ENCODE measurements around the gene FOXP1.
"Not testable (repeated sequence)": the region's sequence is repeated elsewhere in the genome, so short reads cannot be mapped to it uniquely, and the experiment has no call there.

Gene FOXP1

GRCh38 chr3:70975981-70976380, 607.5 kb downstream of the FOXP1 start:
- Mint-ChIP-seq H3K36me3 (ENCODE audit: low read depth) (peaks cover 54% of the 10 kb centered on the region), H3K9me3 (peaks cover 13% of the 10 kb centered on the region), H3K4me1 (ENCODE audit: low read depth) (peaks cover 14% of the 10 kb centered on the region)
- H3K4me3 Mint-ChIP-seq; H3K27me3 Mint-ChIP-seq (ENCODE audit: low read depth); H3K27ac Mint-ChIP-seq: not testable (repeated sequence)

GRCh38 chr3:70974747-70975146, 608.8 kb downstream of the FOXP1 start:
- H3K27ac Mint-ChIP-seq, result no peak overlapping the region
- H3K4me1 Mint-ChIP-seq (ENCODE audit: low read depth), result peaks cover 2% of the 10 kb centered on the region
- H3K36me3 Mint-ChIP-seq (ENCODE audit: low read depth), result peaks cover 48% of the 10 kb centered on the region
- no peak overlapping the region for H3K4me3 Mint-ChIP-seq
- peaks cover 4% of the 10 kb centered on the region for H3K9me3 Mint-ChIP-seq
- no peaks in the 10 kb centered on the region for H3K27me3 Mint-ChIP-seq (ENCODE audit: low read depth)

DNA sequence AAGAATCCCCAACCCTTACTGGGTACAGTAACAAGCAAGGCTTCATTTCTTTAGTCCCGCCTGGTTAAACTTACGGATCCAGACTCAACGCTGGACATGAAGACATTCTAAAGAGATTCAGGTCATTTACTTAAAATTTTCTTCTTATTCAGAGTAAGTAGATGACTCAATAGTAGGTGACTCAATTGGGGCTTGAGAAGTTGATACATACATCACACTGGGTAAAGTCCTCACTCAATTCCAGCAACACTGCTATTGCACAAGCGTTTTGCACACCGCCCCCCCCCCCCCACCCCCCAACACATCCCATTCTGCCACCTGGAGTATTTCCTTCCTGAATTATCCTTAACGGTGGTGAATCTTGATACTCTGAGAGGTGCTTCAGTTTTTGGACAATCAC, 610.0 kb downstream of the FOXP1 start:
- no peaks in the 10 kb centered on the region for H3K27me3 Mint-ChIP-seq (ENCODE audit: low read depth)
- peaks cover 49% of the 10 kb centered on the region for H3K36me3 Mint-ChIP-seq (ENCODE audit: low read depth)
- no peaks in the 10 kb centered on the region for H3K4me1 Mint-ChIP-seq (ENCODE audit: low read depth)
- H3K9me3 Mint-ChIP-seq, result no peaks in the 10 kb centered on the region
- no peak overlapping the region for H3K4me3 Mint-ChIP-seq
- H3K27ac Mint-ChIP-seq, result no peak overlapping the region

- H3K9me3 Mint-ChIP-seq, result no peaks in the 10 kb centered on the region
- no peak overlapping the region for H3K27ac Mint-ChIP-seq
- H3K27me3 Mint-ChIP-seq (ENCODE audit: low read depth), result no peaks in the 10 kb centered on the region
- no peaks in the 10 kb centered on the region for H3K4me1 Mint-ChIP-seq (ENCODE audit: low read depth)
- H3K4me3 Mint-ChIP-seq, result no peak overlapping the region
- peaks cover 47% of the 10 kb centered on the region for H3K36me3 Mint-ChIP-seq (ENCODE audit: low read depth)
These were observed 610.7 kb downstream of the FOXP1 start for GRCh38 chr3:70972855-70973254.

GRCh38 chr3:70970952-70971351, 612.6 kb downstream of the FOXP1 start:
- Mint-ChIP-seq H3K4me3 (no peak overlapping the region), H3K27ac (no peak overlapping the region)

DNA sequence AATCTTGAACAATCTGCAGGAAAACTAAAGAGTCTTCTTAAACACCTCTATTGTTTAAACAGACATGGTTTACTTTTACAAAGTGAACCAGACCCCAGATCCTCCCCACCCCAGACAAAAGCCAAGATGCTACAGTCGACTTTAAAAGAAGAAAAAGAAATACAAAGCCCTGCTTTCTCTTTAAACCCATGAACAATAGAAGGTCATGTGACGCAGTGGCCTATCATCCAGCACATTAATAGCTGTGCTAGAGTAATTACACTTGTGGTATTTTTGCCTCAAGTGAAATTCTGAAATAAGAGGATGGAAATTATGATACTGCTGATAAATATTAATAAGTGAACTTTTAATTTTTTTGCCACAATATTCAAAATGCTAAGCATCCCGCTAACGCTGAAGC, 613.4 kb downstream of the FOXP1 start:
- Mint-ChIP-seq H3K27me3 (ENCODE audit: low read depth) (no peaks in the 10 kb centered on the region), H3K9me3 (no peaks in the 10 kb centered on the region), H3K4me3 (no peak overlapping the region), H3K27ac (no peak overlapping the region), H3K4me1 (ENCODE audit: low read depth) (no peaks in the 10 kb centered on the region), H3K36me3 (ENCODE audit: low read depth) (peaks cover 37% of the 10 kb centered on the region)

More at GRCh38 chr3:70970952-70971351, 612.6 kb downstream of the FOXP1 start:
- Mint-ChIP-seq H3K36me3 (ENCODE audit: low read depth) (peaks cover 38% of the 10 kb centered on the region), H3K27me3 (ENCODE audit: low read depth) (no peaks in the 10 kb centered on the region), H3K9me3 (no peaks in the 10 kb centered on the region), H3K4me1 (ENCODE audit: low read depth) (no peaks in the 10 kb centered on the region)

- peaks cover 45% of the 10 kb centered on the region for H3K36me3 Mint-ChIP-seq (ENCODE audit: low read depth)
- no peaks in the 10 kb centered on the region for H3K9me3 Mint-ChIP-seq
- no peak overlapping the region for H3K4me3 Mint-ChIP-seq
- no peak overlapping the region for H3K27ac Mint-ChIP-seq
- no peaks in the 10 kb centered on the region for H3K27me3 Mint-ChIP-seq (ENCODE audit: low read depth)
- H3K4me1 Mint-ChIP-seq (ENCODE audit: low read depth), result peaks cover 2% of the 10 kb centered on the region
These were observed 619.9 kb downstream of the FOXP1 start for GRCh38 chr3:70963431-70964275.

- Mint-ChIP-seq H3K36me3 (ENCODE audit: low read depth) (peaks cover 44% of the 10 kb centered on the region), H3K9me3 (no peaks in the 10 kb centered on the region), H3K27ac (no peak overlapping the region), H3K4me3 (no peak overlapping the region), H3K27me3 (ENCODE audit: low read depth) (no peaks in the 10 kb centered on the region), H3K4me1 (ENCODE audit: low read depth) (peaks cover 2% of the 10 kb centered on the region)
These were observed 623.8 kb downstream of the FOXP1 start for GRCh38 chr3:70959506-70960291.

DNA sequence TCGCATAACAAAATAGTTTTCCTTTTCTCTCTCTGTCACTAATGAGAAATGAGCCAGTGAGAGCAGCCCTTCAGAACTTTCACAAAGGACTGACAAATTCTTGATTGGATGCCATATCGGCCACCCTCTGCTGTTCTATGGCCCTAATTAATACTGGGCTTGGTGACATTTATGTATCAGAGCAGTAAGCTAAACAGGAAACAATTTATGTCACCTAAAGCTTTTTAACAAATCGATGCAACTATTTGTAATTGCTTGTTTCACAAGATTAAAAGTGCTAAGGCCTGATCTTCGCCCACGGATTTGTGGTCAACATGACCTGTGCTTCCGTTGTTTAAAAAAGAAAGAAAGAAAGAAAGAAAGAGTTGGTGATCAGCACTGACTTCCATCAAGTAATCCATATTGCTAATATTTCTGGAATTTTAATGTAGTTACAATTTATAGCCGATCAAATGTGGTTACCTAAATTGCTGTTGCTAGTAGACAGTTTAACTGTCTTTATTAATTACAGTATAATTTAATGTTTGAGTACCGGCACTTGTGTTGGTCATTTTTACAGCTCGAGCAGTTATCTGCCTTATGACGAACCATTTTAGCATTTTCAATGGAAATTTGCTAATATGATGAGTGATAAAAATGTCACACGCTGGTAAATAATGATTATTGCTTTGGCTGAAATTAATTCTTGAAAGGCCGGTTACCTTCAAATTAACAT, 631.3 kb downstream of the FOXP1 start:
- Mint-ChIP-seq H3K9me3 (no peaks in the 10 kb centered on the region), H3K36me3 (ENCODE audit: low read depth) (no peaks in the 10 kb centered on the region), H3K27ac (no peak overlapping the region), H3K27me3 (ENCODE audit: low read depth) (peaks cover 3% of the 10 kb centered on the region), H3K4me1 (ENCODE audit: low read depth) (no peaks in the 10 kb centered on the region), H3K4me3 (no peak overlapping the region)

DNA sequence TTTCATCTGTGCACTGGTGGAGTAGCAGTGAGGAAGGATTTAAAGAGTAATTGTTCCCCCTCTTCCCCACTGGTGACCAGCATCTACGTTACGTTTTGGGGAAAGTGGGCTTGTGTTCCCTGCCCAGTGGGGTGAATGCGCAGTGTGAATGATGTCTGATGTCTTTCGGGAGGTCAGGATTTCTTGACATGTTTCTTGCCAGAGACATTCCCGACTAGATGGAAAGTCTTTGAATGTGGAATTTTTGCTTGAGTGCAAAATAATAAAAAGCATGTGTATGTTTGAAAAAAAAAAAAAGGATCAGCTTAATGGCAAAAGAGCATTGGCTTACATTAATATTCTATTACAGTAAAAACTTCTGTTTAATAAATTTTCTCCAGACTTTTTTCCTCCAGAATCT, 632.2 kb downstream of the FOXP1 start:
- Mint-ChIP-seq H3K27me3 (ENCODE audit: low read depth) (peaks cover 3% of the 10 kb centered on the region), H3K27ac (no peak overlapping the region), H3K9me3 (no peaks in the 10 kb centered on the region), H3K4me3 (no peak overlapping the region), H3K36me3 (ENCODE audit: low read depth) (no peaks in the 10 kb centered on the region), H3K4me1 (ENCODE audit: low read depth) (no peaks in the 10 kb centered on the region)

DNA sequence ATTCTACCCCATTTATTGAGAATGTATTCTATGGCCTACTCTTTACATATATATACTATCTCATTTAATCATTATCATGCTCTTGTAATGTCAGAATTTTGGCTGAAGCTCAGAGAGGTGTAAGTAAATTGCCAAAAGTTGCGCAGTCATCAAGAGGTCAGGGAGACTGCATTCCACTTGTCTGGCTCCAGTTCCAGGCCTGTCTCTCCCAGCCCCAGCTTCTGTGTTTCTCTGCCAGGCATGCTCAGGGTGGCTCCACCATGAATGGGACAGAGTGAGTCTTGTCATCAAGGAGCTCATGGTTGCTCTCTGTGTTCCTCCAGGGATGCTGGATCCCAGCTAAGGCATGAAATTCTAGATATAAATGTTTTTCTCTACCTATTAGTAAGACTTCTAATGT, 635.9 kb downstream of the FOXP1 start:
- Mint-ChIP-seq H3K9me3 (no peaks in the 10 kb centered on the region), H3K4me1 (ENCODE audit: low read depth) (no peaks in the 10 kb centered on the region), H3K36me3 (ENCODE audit: low read depth) (no peaks in the 10 kb centered on the region), H3K27me3 (ENCODE audit: low read depth) (peaks cover 3% of the 10 kb centered on the region), H3K4me3 (no peak overlapping the region), H3K27ac (no peak overlapping the region)

DNA sequence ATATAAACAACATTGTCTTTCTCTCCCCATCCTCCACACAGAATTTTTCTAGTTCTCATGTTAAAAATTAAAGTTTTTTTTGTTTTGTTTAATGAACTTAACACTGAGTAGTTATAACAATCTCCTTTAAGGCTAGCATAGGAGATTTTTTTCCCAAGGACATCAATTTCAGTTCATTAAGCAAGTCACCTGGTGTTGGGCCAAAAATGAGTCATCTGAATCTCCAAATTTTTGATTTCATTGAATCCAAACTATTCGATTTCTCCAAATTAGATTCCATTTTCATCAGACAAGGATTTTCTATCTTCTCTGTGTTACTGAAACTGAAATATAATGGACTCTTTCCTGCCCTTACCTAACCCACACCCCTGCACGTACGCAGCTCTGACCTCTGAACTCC, 639.6 kb downstream of the FOXP1 start:
- Mint-ChIP-seq H3K27me3 (ENCODE audit: low read depth) (peaks cover 19% of the 10 kb centered on the region), H3K27ac (no peak overlapping the region), H3K36me3 (ENCODE audit: low read depth) (no peaks in the 10 kb centered on the region), H3K9me3 (no peaks in the 10 kb centered on the region), H3K4me1 (ENCODE audit: low read depth) (no peaks in the 10 kb centered on the region), H3K4me3 (no peak overlapping the region)

DNA sequence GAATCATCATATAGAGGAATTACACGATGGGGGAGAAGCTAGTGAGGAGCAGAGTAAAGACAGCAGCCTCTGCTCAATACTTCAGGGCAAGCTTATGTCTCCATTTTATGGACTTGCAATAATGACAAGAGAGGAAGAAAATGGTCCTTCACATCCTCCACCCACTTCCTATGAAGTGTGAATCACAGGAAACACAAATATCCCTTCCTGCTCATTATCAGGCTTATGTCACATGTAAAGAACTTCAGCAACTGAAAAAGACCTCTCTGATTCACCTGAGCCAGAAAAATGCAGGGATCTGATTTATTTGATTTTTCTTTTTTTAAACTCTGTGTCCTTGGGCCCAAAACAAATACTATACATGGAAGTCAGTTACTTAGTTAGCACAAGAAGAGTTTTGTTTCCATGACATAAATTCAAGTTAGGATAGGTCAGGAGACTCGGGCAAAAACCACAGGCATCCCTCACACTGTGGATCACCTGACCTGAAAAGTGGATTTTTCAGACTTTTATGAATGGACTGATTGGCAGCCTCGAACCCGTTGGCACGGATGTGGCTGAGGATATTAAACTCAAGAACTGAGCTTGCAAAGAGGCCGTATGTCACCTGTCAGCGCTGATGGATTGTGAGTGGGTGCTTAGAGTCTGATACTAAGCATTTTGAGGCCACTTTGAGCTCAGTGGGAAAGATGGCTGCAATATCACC, 650.3 kb downstream of the FOXP1 start:
- Mint-ChIP-seq H3K4me3 (no peak overlapping the region), H3K27ac (no peak overlapping the region), H3K4me1 (ENCODE audit: low read depth) (peaks cover 3% of the 10 kb centered on the region), H3K9me3 (no peaks in the 10 kb centered on the region), H3K27me3 (ENCODE audit: low read depth) (peaks cover 8% of the 10 kb centered on the region), H3K36me3 (ENCODE audit: low read depth) (no peaks in the 10 kb centered on the region)

DNA sequence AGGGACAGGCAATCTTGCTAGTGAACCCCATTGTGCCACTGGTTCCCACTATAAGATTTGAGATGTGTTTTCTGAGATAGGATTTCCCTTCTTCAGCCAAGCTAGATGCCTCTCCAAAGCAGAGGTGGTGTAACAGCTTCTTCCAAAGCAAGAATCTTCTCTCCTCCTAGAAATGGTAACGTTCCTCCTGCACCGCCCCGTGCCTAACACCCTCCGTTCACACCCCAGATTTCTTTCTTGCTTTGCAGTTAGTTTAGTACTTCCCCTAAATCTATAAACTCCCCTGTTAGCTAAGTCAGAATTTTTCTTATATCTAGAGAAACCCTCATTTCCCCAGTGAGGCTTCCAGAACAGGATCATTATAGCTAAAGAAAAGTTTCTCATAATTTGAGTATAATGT, 653.5 kb downstream of the FOXP1 start:
- Mint-ChIP-seq H3K36me3 (ENCODE audit: low read depth) (no peaks in the 10 kb centered on the region), H3K4me1 (ENCODE audit: low read depth) (peaks cover 3% of the 10 kb centered on the region), H3K27me3 (ENCODE audit: low read depth) (no peaks in the 10 kb centered on the region), H3K4me3 (no peak overlapping the region), H3K27ac (no peak overlapping the region), H3K9me3 (peaks cover 5% of the 10 kb centered on the region)
